ENCODE data around the gene RAPH1.

RAPH1 gene

GRCh38 chr2:203492965-203493364, 42.1 kb downstream of the RAPH1 start:
- no peak for DNase-seq (ENCODE audit: low spot score)
- POLR2A ChIA-PET (ENCODE audit: low non-redundant PET) = no interaction called here
- CTCF ChIA-PET = interaction anchor here (0.8 kb wide), 1 partner anchor 9 kb away, joined by 10 read pairs; no protein-coding TSS in a partner anchor
- no peak overlapping the region for H3K27ac ChIP-seq
- TF ChIP-seq CTCF (conservative IDR thresholded peaks at IDR 0.05; ENCODE audit: low read depth) = no peak

GRCh38 chr2:203490391-203490790, 44.7 kb downstream of the RAPH1 start:
- no peak for DNase-seq (ENCODE audit: low spot score)
- POLR2A ChIA-PET (ENCODE audit: low non-redundant PET) = no interaction called here
- no peak overlapping the region for H3K27ac ChIP-seq
- CTCF ChIA-PET = interaction anchor here (0.6 kb wide), 1 partner anchor 17 kb away, joined by 3 read pairs; no protein-coding TSS in a partner anchor
- TF ChIP-seq CTCF (conservative IDR thresholded peaks at IDR 0.05; ENCODE audit: low read depth) = no peak

- no peak for TF ChIP-seq CTCF (conservative IDR thresholded peaks at IDR 0.05; ENCODE audit: low read depth)
- ChIA-PET CTCF (interaction anchor here (1.2 kb wide), 1 partner anchor 326 kb away, joined by 4 read pairs; no protein-coding TSS in a partner anchor), POLR2A (ENCODE audit: low non-redundant PET) (no interaction called here)
- H3K27ac ChIP-seq = no peak overlapping the region
- no peak for DNase-seq (ENCODE audit: low spot score)
Observed at GRCh38 chr2:203489531-203489930, 45.6 kb downstream of the RAPH1 start.

GRCh38 chr2:203484266-203485112, 50.6 kb downstream of the RAPH1 start:
- DNase-seq (ENCODE audit: low spot score) = no peak
- ChIA-PET POLR2A (ENCODE audit: low non-redundant PET) (no interaction called here), CTCF (interaction anchor here (0.6 to 0.8 kb wide), 4 partner anchors 88 to 335 kb away, joined by 3 to 4 read pairs (median 3); no protein-coding TSS in a partner anchor)
- no peak overlapping the region for H3K27ac ChIP-seq
- TF ChIP-seq CTCF (conservative IDR thresholded peaks at IDR 0.05; ENCODE audit: low read depth) = peak; percentile 61

- TF ChIP-seq CTCF (conservative IDR thresholded peaks at IDR 0.05; ENCODE audit: low read depth) = no peak
- CTCF ChIA-PET = no interaction called here
- POLR2A ChIA-PET (ENCODE audit: low non-redundant PET) = no interaction called here
- no peak overlapping the region for H3K27ac ChIP-seq
- DNase-seq (ENCODE audit: low spot score) = no peak
Observed at GRCh38 chr2:203480623-203481022, 54.5 kb downstream of the RAPH1 start.

- TF ChIP-seq CTCF (conservative IDR thresholded peaks at IDR 0.05; ENCODE audit: low read depth) = no peak
- DNase-seq (ENCODE audit: low spot score) = no peak
- H3K27ac ChIP-seq = no peak overlapping the region
- POLR2A ChIA-PET (ENCODE audit: low non-redundant PET) = no interaction called here
- CTCF ChIA-PET = interaction anchor here (0.6 kb wide), 1 partner anchor 11 kb away, joined by 5 read pairs; no protein-coding TSS in a partner anchor
Observed at GRCh38 chr2:203476881-203477280, 58.2 kb downstream of the RAPH1 start.

All from RWPE1 (cell line).